ENCODE data around the gene MOB3A. TPM values are rescaled to one million over a fixed set of nuclear protein-coding genes. Genes with fewer than 3 reads are reported as not detected.

The MOB3A gene
- total and polyA plus RNA-seq, 9 of the 15 experiments (the other 6 are each of a cell fraction or from before 2014, with no cell fraction given): 1.1 to 24.1 (median 6.0) TPM

GRCh38 chr19:2041683-2042484, 54.2 kb downstream of the MOB3A start (continued):
- TF ChIP-seq MNT (conservative IDR thresholded peaks at IDR 0.05) (peak in 1 of 2 experiments; percentile 86; a peak in 3 of 4 replicates), CTBP1 (IDR thresholded peaks at IDR 0.05; ENCODE audit: borderline replicate concordance) (no peak), SRF (CRISPR knock-in tag; IDR thresholded peaks at IDR 0.05) (no peak), NONO (IDR thresholded peaks at IDR 0.05; ENCODE audit: low read depth in 2 of 2, low read length in 1 of 2) (no peak), POLR2AphosphoS2 (IDR thresholded peaks at IDR 0.05; ENCODE audit: low read length) (peak; percentile 94; the same call in 1 of the 2 replicates), MXI1 (IDR thresholded peaks at IDR 0.05; ENCODE audit: low read depth, low read length) (no peak), FOXJ3 (CRISPR knock-in tag; IDR thresholded peaks at IDR 0.05) (no peak), VEZF1 (CRISPR knock-in tag; IDR thresholded peaks at IDR 0.05) (peak; percentile 92), ATF1 (CRISPR knock-in tag; IDR thresholded peaks at IDR 0.05) (no peak), ATF1 (tag; IDR thresholded peaks at IDR 0.05) (peak; percentile 73), C11orf30 (IDR thresholded peaks at IDR 0.05; ENCODE audit: low read depth) (no peak), COPS2 (conservative IDR thresholded peaks at IDR 0.05) (no peak), SMARCA5 (IDR thresholded peaks at IDR 0.05) (no peak), TOE1 (IDR thresholded peaks at IDR 0.05; ENCODE audit: borderline replicate concordance) (no peak), TOE1 (CRISPR knock-in tag; IDR thresholded peaks at IDR 0.05; ENCODE audit: borderline replicate concordance, low read depth) (no peak), ZNF311 (CRISPR knock-in tag; IDR thresholded peaks at IDR 0.05) (no peak), RFX7 (CRISPR knock-in tag; IDR thresholded peaks at IDR 0.05) (no peak), PRPF4 (IDR thresholded peaks at IDR 0.05; ENCODE audit: insufficient read depth, low read depth, low read length, poor library complexity, severe bottlenecking) (no peak), ZNF146 (CRISPR knock-in tag; IDR thresholded peaks at IDR 0.05; ENCODE audit: unreplicated experiment) (no peak), ZNF740 (CRISPR knock-in tag; IDR thresholded peaks at IDR 0.05) (no peak), ZNF740 (tag; IDR thresholded peaks at IDR 0.05) (no peak), DMBX1 (CRISPR knock-in tag; IDR thresholded peaks at IDR 0.05; ENCODE audit: borderline replicate concordance) (peak; percentile 48), TRIM24 (IDR thresholded peaks at IDR 0.05) (no peak), CREB3L1 (IDR thresholded peaks at IDR 0.05; ENCODE audit: borderline replicate concordance, low read depth) (no peak), CSDE1 (IDR thresholded peaks at IDR 0.05) (no peak)

All from K562 (cell line).